Activated CD4-positive, alpha-beta T cell treated with anti-CD3 and anti-CD28 coated beads for 1 hour (primary cell): ENCODE measurements around the gene MAP2K5.

Source experiments
- DNase-seq: peaks from one replicate; pipeline ENCODE4 v3.0.0-alpha.2; 2020

MAP2K5 gene

GRCh38 chr15:67845974-67846373 lies 303.5 kb downstream of the MAP2K5 start:
- DNase-seq, result no peak

DNA sequence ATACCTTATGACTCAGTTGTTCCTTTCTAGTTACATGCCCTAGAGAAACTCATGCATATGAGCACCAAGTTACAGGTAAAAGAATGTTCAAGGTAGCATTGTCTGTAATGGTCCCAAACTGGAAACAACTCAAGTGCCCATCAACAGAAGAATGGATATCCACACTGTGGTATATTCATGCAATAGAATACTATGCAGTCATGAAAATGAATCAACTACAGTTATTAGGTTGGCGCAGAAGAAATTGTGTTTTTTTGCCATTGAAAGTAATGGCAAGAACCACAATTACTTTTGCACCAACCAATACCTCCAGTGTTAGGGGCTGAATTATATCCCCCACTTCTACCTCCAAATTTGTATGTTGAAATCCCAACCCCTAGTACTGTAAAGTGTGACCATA lies 307.0 kb downstream of the MAP2K5 start:
- no peak for DNase-seq

DNA sequence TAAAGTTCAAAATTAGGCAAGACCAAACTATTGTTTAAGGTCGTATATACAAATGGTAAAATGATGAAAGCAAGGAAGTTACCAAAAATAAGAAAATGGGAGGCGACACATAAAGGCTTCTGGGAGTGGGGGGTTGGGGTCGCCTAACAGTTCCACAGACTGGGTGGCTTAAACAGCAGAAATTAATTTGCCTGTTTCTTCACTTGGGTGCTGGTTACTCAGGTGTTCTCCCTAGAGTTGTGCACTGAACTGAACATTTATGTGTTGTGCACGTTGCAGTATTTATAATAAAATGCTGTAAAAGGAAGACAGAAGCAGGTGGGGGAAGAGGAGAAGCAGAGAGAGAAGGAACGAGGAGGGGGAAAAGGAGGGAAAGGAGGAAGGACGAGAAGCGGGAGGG lies 307.8 kb downstream of the MAP2K5 start:
- DNase-seq, result no peak

- DNase-seq, result no peak
Observed at GRCh38 chr15:67850994-67851571, 308.6 kb downstream of the MAP2K5 start.

- no peak for DNase-seq
Observed at GRCh38 chr15:67852418-67852817, 309.9 kb downstream of the MAP2K5 start.

GRCh38 chr15:67853454-67853853 lies 311.0 kb downstream of the MAP2K5 start:
- no peak for DNase-seq

- no peak for DNase-seq
Observed at GRCh38 chr15:67854358-67854757, 311.9 kb downstream of the MAP2K5 start.

GRCh38 chr15:67855842-67856241 lies 313.3 kb downstream of the MAP2K5 start:
- no peak for DNase-seq
